ENCODE measurements around the gene NR2F2.

DNA sequence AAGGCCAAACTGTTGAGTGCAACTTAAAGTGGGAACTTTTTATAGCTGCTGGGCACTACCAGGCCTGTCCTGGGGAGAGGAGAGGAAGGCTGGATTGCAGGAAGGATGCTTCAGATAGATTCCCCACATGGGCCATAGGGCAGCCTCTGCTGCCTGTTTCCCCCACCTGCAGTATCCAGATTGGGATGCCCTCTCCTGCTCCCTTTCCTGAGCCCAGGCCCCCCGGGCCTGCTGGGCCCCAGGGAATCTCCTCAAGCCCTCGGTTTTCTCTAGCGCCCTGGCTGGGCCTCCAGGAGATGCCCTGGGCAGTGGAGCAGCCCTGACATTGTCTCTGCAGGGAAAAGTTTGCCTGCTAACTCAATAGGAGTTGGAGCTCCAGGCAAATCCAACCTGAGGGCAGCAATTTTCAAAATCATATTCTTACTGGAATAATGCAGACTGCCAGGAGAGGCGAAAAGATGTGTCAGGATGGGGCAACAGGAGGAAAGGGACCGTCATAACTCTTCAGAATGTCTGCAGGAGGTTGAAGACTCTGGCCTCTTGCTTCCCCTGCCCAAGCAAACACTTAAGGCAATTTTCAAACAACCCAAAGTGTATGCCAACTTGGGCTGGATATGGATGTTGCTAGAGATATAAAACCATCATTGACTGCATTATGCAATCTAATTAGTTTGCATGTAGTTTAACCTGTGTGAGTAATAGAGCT is 4.4 kb downstream of the NR2F2 start:
- TF ChIP-seq YY1 (IDR thresholded peaks at IDR 0.05; ENCODE audit: insufficient read depth, insufficient read length) = no peak
- TF ChIP-seq ZNF274 (IDR thresholded peaks at IDR 0.05; ENCODE audit: low read depth, low read length) = no peak
- TF ChIP-seq SUZ12 (IDR thresholded peaks at IDR 0.05; ENCODE audit: extremely low read depth, insufficient read depth, insufficient read length) = no peak
